Measurements from ENCODE around the gene LRRC25.

The LRRC25 gene

GRCh38 chr19:18397242-18398202 is at the start of gene LRRC25:
Gene LRRC25, minus strand, starts transcription at chr19:18397622. Its CDS starts 659 bp downstream, at chr19:18396963.
- DNase-seq (ENCODE audit: low spot score): peak; percentile 84

GRCh38 chr19:18446811-18447359 is 49.5 kb upstream of the LRRC25 start:
- no peak for DNase-seq (ENCODE audit: low spot score)

GRCh38 chr19:18446145-18446810 is 48.9 kb upstream of the LRRC25 start:
- no peak for DNase-seq (ENCODE audit: low spot score)

GRCh38 chr19:18445262-18445948 is 48.0 kb upstream of the LRRC25 start:
- no peak for DNase-seq (ENCODE audit: low spot score)

GRCh38 chr19:18444513-18444912 is 47.1 kb upstream of the LRRC25 start:
- DNase-seq (ENCODE audit: low spot score): no peak

GRCh38 chr19:18443831-18444230 is 46.4 kb upstream of the LRRC25 start:
- no peak for DNase-seq (ENCODE audit: low spot score)

GRCh38 chr19:18443406-18443805 is 46.0 kb upstream of the LRRC25 start:
- no peak for DNase-seq (ENCODE audit: low spot score)

- no peak for DNase-seq (ENCODE audit: low spot score)
These were observed 45.5 kb upstream of the LRRC25 start for GRCh38 chr19:18442941-18443340.

- peak; percentile 39 for DNase-seq (ENCODE audit: low spot score)
These were observed 44.7 kb upstream of the LRRC25 start for GRCh38 chr19:18441804-18442788.

- no peak for DNase-seq (ENCODE audit: low spot score)
These were observed 43.7 kb upstream of the LRRC25 start for GRCh38 chr19:18440936-18441803.

GRCh38 chr19:18440415-18440877 is 43.0 kb upstream of the LRRC25 start:
- peak; percentile 69 for DNase-seq (ENCODE audit: low spot score)

GRCh38 chr19:18439910-18440237 is 42.5 kb upstream of the LRRC25 start:
- no peak for DNase-seq (ENCODE audit: low spot score)

GRCh38 chr19:18439025-18439909 is 41.8 kb upstream of the LRRC25 start:
- DNase-seq (ENCODE audit: low spot score): no peak

- peak; percentile 73 for DNase-seq (ENCODE audit: low spot score)
These were observed 41.1 kb upstream of the LRRC25 start for GRCh38 chr19:18438331-18439024.

GRCh38 chr19:18437491-18438330 is 40.3 kb upstream of the LRRC25 start, which contains the start of gene ISYNA1:
Gene ISYNA1, minus strand, starts transcription at chr19:18438133. Its CDS starts 154 bp downstream, at chr19:18437979.
- DNase-seq (ENCODE audit: low spot score): peak; percentile 87

GRCh38 chr19:18436671-18437490 is 39.5 kb upstream of the LRRC25 start:
- peak; percentile 88 for DNase-seq (ENCODE audit: low spot score)

Data from iPS-NIHi11 (cell line).